Fibroblast of mammary gland (primary cell): ENCODE data around the gene ISL2.
A peak's percentile ranks its signal among the peaks of the same experiment; 100 is the strongest.

Experiments
- DNase-seq: peaks from one replicate; pipeline ENCODE4 v3.0.0-alpha.2; 2010; ENCODE audit warnings: low read depth
- H3K4me3 ChIP-seq: 2 replicates; pipeline ENCODE4 v1.5.1; 2011; ENCODE audit warnings: low read depth, mild to moderate bottlenecking, low read length, moderate library complexity; ENCODE audit not compliant: control insufficient read depth
- TF ChIP-seq, protein P1 (sequence below): conservative IDR thresholded peaks from 2 replicates; pipeline ENCODE4 v1.5.1; 2011; ENCODE audit warnings: low read depth, low read length, inconsistent platforms; ENCODE audit not compliant: control insufficient read depth, insufficient read depth

The ISL2 gene

GRCh38 chr15:76391847-76392246, 55.3 kb downstream of the ISL2 start:
- TF ChIP-seq, protein P1, sequence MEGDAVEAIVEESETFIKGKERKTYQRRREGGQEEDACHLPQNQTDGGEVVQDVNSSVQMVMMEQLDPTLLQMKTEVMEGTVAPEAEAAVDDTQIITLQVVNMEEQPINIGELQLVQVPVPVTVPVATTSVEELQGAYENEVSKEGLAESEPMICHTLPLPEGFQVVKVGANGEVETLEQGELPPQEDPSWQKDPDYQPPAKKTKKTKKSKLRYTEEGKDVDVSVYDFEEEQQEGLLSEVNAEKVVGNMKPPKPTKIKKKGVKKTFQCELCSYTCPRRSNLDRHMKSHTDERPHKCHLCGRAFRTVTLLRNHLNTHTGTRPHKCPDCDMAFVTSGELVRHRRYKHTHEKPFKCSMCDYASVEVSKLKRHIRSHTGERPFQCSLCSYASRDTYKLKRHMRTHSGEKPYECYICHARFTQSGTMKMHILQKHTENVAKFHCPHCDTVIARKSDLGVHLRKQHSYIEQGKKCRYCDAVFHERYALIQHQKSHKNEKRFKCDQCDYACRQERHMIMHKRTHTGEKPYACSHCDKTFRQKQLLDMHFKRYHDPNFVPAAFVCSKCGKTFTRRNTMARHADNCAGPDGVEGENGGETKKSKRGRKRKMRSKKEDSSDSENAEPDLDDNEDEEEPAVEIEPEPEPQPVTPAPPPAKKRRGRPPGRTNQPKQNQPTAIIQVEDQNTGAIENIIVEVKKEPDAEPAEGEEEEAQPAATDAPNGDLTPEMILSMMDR = no peak
- no peak overlapping the region for H3K4me3 ChIP-seq
- DNase-seq = peak; percentile 13
